Body of pancreas (tissue), 4 donors: ENCODE data around the gene MAP3K5.

Source experiments
- POLR2A ChIP-seq, 3 donors: fragments of 450-650 bp; IDR thresholded peaks; one replicate each; pipeline ENCODE4 v1.6.1; 2016; ENCODE audit warnings: antibody characterized with exemption in 3 of 3, mild to moderate bottlenecking in 2 of 3
- TF ChIP-seq, protein P1 (sequence below), 7 experiments: fragments of 450-650 bp in 4 of 7; fragments of 200-600 bp in 3 of 7; sonication (generic) in 3 of 7; IDR thresholded peaks; one replicate each; pipeline ENCODE4 v1.5.1; 2016 to 2019; ENCODE audit warnings: antibody characterized with exemption in 7 of 7

- no peak for TF ChIP-seq POLR2A (IDR thresholded peaks at IDR 0.05)
- TF ChIP-seq, protein P1, sequence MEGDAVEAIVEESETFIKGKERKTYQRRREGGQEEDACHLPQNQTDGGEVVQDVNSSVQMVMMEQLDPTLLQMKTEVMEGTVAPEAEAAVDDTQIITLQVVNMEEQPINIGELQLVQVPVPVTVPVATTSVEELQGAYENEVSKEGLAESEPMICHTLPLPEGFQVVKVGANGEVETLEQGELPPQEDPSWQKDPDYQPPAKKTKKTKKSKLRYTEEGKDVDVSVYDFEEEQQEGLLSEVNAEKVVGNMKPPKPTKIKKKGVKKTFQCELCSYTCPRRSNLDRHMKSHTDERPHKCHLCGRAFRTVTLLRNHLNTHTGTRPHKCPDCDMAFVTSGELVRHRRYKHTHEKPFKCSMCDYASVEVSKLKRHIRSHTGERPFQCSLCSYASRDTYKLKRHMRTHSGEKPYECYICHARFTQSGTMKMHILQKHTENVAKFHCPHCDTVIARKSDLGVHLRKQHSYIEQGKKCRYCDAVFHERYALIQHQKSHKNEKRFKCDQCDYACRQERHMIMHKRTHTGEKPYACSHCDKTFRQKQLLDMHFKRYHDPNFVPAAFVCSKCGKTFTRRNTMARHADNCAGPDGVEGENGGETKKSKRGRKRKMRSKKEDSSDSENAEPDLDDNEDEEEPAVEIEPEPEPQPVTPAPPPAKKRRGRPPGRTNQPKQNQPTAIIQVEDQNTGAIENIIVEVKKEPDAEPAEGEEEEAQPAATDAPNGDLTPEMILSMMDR (IDR thresholded peaks at IDR 0.05), result no peak
These were observed 80.6 kb downstream of the MAP3K5 start for GRCh38 chr6:136711644-136712043.
